ENCODE measurements around the gene CHN1. TPM values are rescaled to one million over a fixed set of nuclear protein-coding genes. Genes with fewer than 3 reads are reported as not detected.

Gene CHN1
- total and polyA plus RNA-seq, 4 donors, result 18.8 to 29.8 (median 24.1) TPM

GRCh38 chr2:174821628-174822027 is 183.6 kb downstream of the CHN1 start:
- Histone ChIP-seq H3K27ac (ENCODE audit: low read depth in 1 of 2, low read length in 2 of 2) (no peak overlapping the region), H3K27me3 (ENCODE audit: control insufficient read depth in 1 of 2, insufficient read depth in 2 of 2, low read length in 1 of 2) (no peaks in the 10 kb centered on the region), H3K36me3 (ENCODE audit: control insufficient read depth in 1 of 2, insufficient read depth in 2 of 2, low read length in 1 of 2) (peaks cover 3 to 5% of the 10 kb centered on the region in 2 donors), H3K4me1 (ENCODE audit: control insufficient read depth in 1 of 2, insufficient read depth in 2 of 2, low read length in 2 of 2) (no peaks in the 10 kb centered on the region), H3K9me3 (ENCODE audit: control insufficient read depth, low read length) (no peaks in the 10 kb centered on the region), H3K4me3 (ENCODE audit: low read length in 2 of 2) (no peak overlapping the region)
- intact Hi-C loops (cut with DNase I), result no loop called here
- ATAC-seq (ENCODE audit: low FRiP score), result no peak
- 55 to 69% methylated on average over 4 of the region's 4 CpGs for WGBS, 2 donors
- no peak for DNase-seq

GRCh38 chr2:174820361-174820760 is 184.8 kb downstream of the CHN1 start:
- Histone ChIP-seq H3K27me3 (ENCODE audit: control insufficient read depth in 1 of 2, insufficient read depth in 2 of 2, low read length in 1 of 2) (no peaks in the 10 kb centered on the region), H3K4me1 (ENCODE audit: control insufficient read depth in 1 of 2, insufficient read depth in 2 of 2, low read length in 2 of 2) (peaks cover 0 to 4% of the 10 kb centered on the region in 2 donors), H3K9me3 (ENCODE audit: control insufficient read depth, low read length) (no peaks in the 10 kb centered on the region), H3K36me3 (ENCODE audit: control insufficient read depth in 1 of 2, insufficient read depth in 2 of 2, low read length in 1 of 2) (peaks cover 5% of the 10 kb centered on the region in 2 donors), H3K27ac (ENCODE audit: low read depth in 1 of 2, low read length in 2 of 2) (no peak overlapping the region), H3K4me3 (ENCODE audit: low read length in 2 of 2) (no peak overlapping the region)
- 85 to 87% methylated on average over 6 of the region's 6 CpGs for WGBS, 2 donors
- DNase-seq (no peak), ATAC-seq (ENCODE audit: low FRiP score) (no peak)
- intact Hi-C loops (cut with DNase I), result no loop called here

- H3K27me3 ChIP-seq (ENCODE audit: control insufficient read depth in 1 of 2, insufficient read depth in 2 of 2, low read length in 1 of 2), result no peaks in the 10 kb centered on the region
- WGBS, 2 donors, result 44 to 53% methylated on average over 2 of the region's 2 CpGs
- H3K9me3 ChIP-seq (ENCODE audit: control insufficient read depth, low read length), result no peaks in the 10 kb centered on the region
- H3K36me3 ChIP-seq (ENCODE audit: control insufficient read depth in 1 of 2, insufficient read depth in 2 of 2, low read length in 1 of 2), result peaks cover 0 to 7% of the 10 kb centered on the region in 2 donors
- no peak overlapping the region for H3K27ac ChIP-seq (ENCODE audit: low read depth in 1 of 2, low read length in 2 of 2)
- ATAC-seq (ENCODE audit: low FRiP score), result no peak
- peaks cover 0 to 4% of the 10 kb centered on the region in 2 donors for H3K4me1 ChIP-seq (ENCODE audit: control insufficient read depth in 1 of 2, insufficient read depth in 2 of 2, low read length in 2 of 2)
- DNase-seq, result no peak
- H3K4me3 ChIP-seq (ENCODE audit: low read length in 2 of 2), result no peak overlapping the region
- intact Hi-C loops (cut with DNase I), result no loop called here
These were observed 189.7 kb downstream of the CHN1 start for GRCh38 chr2:174815526-174815925.

- intact Hi-C loops (cut with DNase I), result no loop called here
- 97 to 98% methylated on average over 7 of the region's 7 CpGs for WGBS, 2 donors
- ATAC-seq (ENCODE audit: low FRiP score), result no peak
- H3K36me3 ChIP-seq (ENCODE audit: control insufficient read depth in 1 of 2, insufficient read depth in 2 of 2, low read length in 1 of 2), result peaks cover 0 to 12% of the 10 kb centered on the region in 2 donors
- H3K9me3 ChIP-seq (ENCODE audit: control insufficient read depth, low read length), result no peaks in the 10 kb centered on the region
- H3K4me1 ChIP-seq (ENCODE audit: control insufficient read depth in 1 of 2, insufficient read depth in 2 of 2, low read length in 2 of 2), result peaks cover 0 to 4% of the 10 kb centered on the region in 2 donors
- H3K4me3 ChIP-seq (ENCODE audit: low read length in 2 of 2), result no peak overlapping the region
- no peak for DNase-seq
- H3K27ac ChIP-seq (ENCODE audit: low read depth in 1 of 2, low read length in 2 of 2), result no peak overlapping the region
- no peaks in the 10 kb centered on the region for H3K27me3 ChIP-seq (ENCODE audit: control insufficient read depth in 1 of 2, insufficient read depth in 2 of 2, low read length in 1 of 2)
These were observed 193.1 kb downstream of the CHN1 start for GRCh38 chr2:174812037-174812436.

GRCh38 chr2:174807931-174808330 is 197.2 kb downstream of the CHN1 start:
- Histone ChIP-seq H3K9me3 (ENCODE audit: control insufficient read depth, low read length) (no peaks in the 10 kb centered on the region), H3K36me3 (ENCODE audit: control insufficient read depth in 1 of 2, insufficient read depth in 2 of 2, low read length in 1 of 2) (peaks cover 0 to 8% of the 10 kb centered on the region in 2 donors), H3K4me3 (ENCODE audit: low read length in 2 of 2) (no peak overlapping the region), H3K27ac (ENCODE audit: low read depth in 1 of 2, low read length in 2 of 2) (no peak overlapping the region), H3K4me1 (ENCODE audit: control insufficient read depth in 1 of 2, insufficient read depth in 2 of 2, low read length in 2 of 2) (no peaks in the 10 kb centered on the region), H3K27me3 (ENCODE audit: control insufficient read depth in 1 of 2, insufficient read depth in 2 of 2, low read length in 1 of 2) (no peaks in the 10 kb centered on the region)
- ATAC-seq (ENCODE audit: low FRiP score), result no peak
- WGBS, 2 donors, result 30 to 46% methylated on average over 1 of the region's 1 CpG
- DNase-seq, result no peak
- intact Hi-C loops (cut with DNase I), result no loop called here

- WGBS, 2 donors, result 85 to 93% methylated on average over 1 of the region's 1 CpG
- DNase-seq (no peak), ATAC-seq (ENCODE audit: low FRiP score) (no peak)
- intact Hi-C loops (cut with DNase I), result no loop called here
- Histone ChIP-seq H3K36me3 (ENCODE audit: control insufficient read depth in 1 of 2, insufficient read depth in 2 of 2, low read length in 1 of 2) (peaks cover 0 to 9% of the 10 kb centered on the region in 2 donors), H3K9me3 (ENCODE audit: control insufficient read depth, low read length) (no peaks in the 10 kb centered on the region), H3K27me3 (ENCODE audit: control insufficient read depth in 1 of 2, insufficient read depth in 2 of 2, low read length in 1 of 2) (no peaks in the 10 kb centered on the region), H3K4me3 (ENCODE audit: low read length in 2 of 2) (no peak overlapping the region), H3K27ac (ENCODE audit: low read depth in 1 of 2, low read length in 2 of 2) (no peak overlapping the region), H3K4me1 (ENCODE audit: control insufficient read depth in 1 of 2, insufficient read depth in 2 of 2, low read length in 2 of 2) (no peaks in the 10 kb centered on the region)
These were observed 199.4 kb downstream of the CHN1 start for GRCh38 chr2:174805803-174806202.

- Histone ChIP-seq H3K9me3 (ENCODE audit: control insufficient read depth, low read length) (no peaks in the 10 kb centered on the region), H3K27me3 (ENCODE audit: control insufficient read depth in 1 of 2, insufficient read depth in 2 of 2, low read length in 1 of 2) (no peaks in the 10 kb centered on the region), H3K4me3 (ENCODE audit: low read length in 2 of 2) (no peak overlapping the region), H3K4me1 (ENCODE audit: control insufficient read depth in 1 of 2, insufficient read depth in 2 of 2, low read length in 2 of 2) (no peaks in the 10 kb centered on the region), H3K27ac (ENCODE audit: low read depth in 1 of 2, low read length in 2 of 2) (no peak overlapping the region), H3K36me3 (ENCODE audit: control insufficient read depth in 1 of 2, insufficient read depth in 2 of 2, low read length in 1 of 2) (peaks cover 0 to 6% of the 10 kb centered on the region in 2 donors)
- intact Hi-C loops (cut with DNase I), result no loop called here
- no peak for DNase-seq
- 95 to 96% methylated on average over 4 of the region's 4 CpGs for WGBS, 2 donors
- no peak for ATAC-seq (ENCODE audit: low FRiP score)
These were observed 202.7 kb downstream of the CHN1 start for GRCh38 chr2:174802459-174802858.

- no peak for ATAC-seq (ENCODE audit: low FRiP score)
- WGBS, 2 donors, result 84 to 88% methylated on average over 8 of the region's 8 CpGs
- H3K27ac ChIP-seq (ENCODE audit: low read depth in 1 of 2, low read length in 2 of 2), result no peak overlapping the region
- no peaks in the 10 kb centered on the region for H3K4me1 ChIP-seq (ENCODE audit: control insufficient read depth in 1 of 2, insufficient read depth in 2 of 2, low read length in 2 of 2)
- peaks cover 0 to 4% of the 10 kb centered on the region in 2 donors for H3K36me3 ChIP-seq (ENCODE audit: control insufficient read depth in 1 of 2, insufficient read depth in 2 of 2, low read length in 1 of 2)
- H3K4me3 ChIP-seq (ENCODE audit: low read length in 2 of 2), result no peak overlapping the region
- intact Hi-C loops (cut with DNase I), result no loop called here
- DNase-seq, result no peak
- H3K27me3 ChIP-seq (ENCODE audit: control insufficient read depth in 1 of 2, insufficient read depth in 2 of 2, low read length in 1 of 2), result no peaks in the 10 kb centered on the region
- H3K9me3 ChIP-seq (ENCODE audit: control insufficient read depth, low read length), result no peaks in the 10 kb centered on the region
These were observed 204.6 kb downstream of the CHN1 start for GRCh38 chr2:174800436-174801205.

GRCh38 chr2:174798801-174799200 is 206.4 kb downstream of the CHN1 start:
- H3K4me3 ChIP-seq (ENCODE audit: low read length in 2 of 2), result no peak overlapping the region
- intact Hi-C loops (cut with DNase I), result no loop called here
- DNase-seq, result no peak
- H3K36me3 ChIP-seq (ENCODE audit: control insufficient read depth in 1 of 2, insufficient read depth in 2 of 2, low read length in 1 of 2), result peaks cover 0 to 4% of the 10 kb centered on the region in 2 donors
- no peak overlapping the region for H3K27ac ChIP-seq (ENCODE audit: low read depth in 1 of 2, low read length in 2 of 2)
- no peaks in the 10 kb centered on the region for H3K9me3 ChIP-seq (ENCODE audit: control insufficient read depth, low read length)
- H3K4me1 ChIP-seq (ENCODE audit: control insufficient read depth in 1 of 2, insufficient read depth in 2 of 2, low read length in 2 of 2), result no peaks in the 10 kb centered on the region
- ATAC-seq (ENCODE audit: low FRiP score), result no peak
- 48 to 93% methylated on average over 1 of the region's 1 CpG for WGBS, 2 donors
- no peaks in the 10 kb centered on the region for H3K27me3 ChIP-seq (ENCODE audit: control insufficient read depth in 1 of 2, insufficient read depth in 2 of 2, low read length in 1 of 2)

Measured in aorta (tissue), 5 donors.